ENCODE measurements around the gene KLC1. TPM values are rescaled to one million over a fixed set of nuclear protein-coding genes. Genes with fewer than 3 reads are reported as not detected.

The KLC1 gene
- total RNA-seq, 4 donors from 2014 or later = 195 to 421 (median 214) TPM

GRCh38 chr14:103633391-103633790 lies 4.4 kb downstream of the KLC1 start:
- WGBS = 50% methylated on average over 1 of the region's 1 CpG
- no peak for TF ChIP-seq POLR2AphosphoS5 (IDR thresholded peaks at IDR 0.05)
- peaks cover 7% of the 10 kb centered on the region for H3K36me3 ChIP-seq
- H3K4me1 ChIP-seq = peaks cover 57% of the 10 kb centered on the region
- no peak overlapping the region for H3K4me3 ChIP-seq
- H3K27ac ChIP-seq = no peak overlapping the region
- no peak for DNase-seq (ENCODE audit: low spot score in 2 of 2)
- H3K27me3 ChIP-seq = no peaks in the 10 kb centered on the region
- no peaks in the 10 kb centered on the region for H3K9me3 ChIP-seq

GRCh38 chr14:103634156-103634555 lies 5.1 kb downstream of the KLC1 start:
- Histone ChIP-seq H3K9me3 (no peaks in the 10 kb centered on the region), H3K27ac (no peak overlapping the region), H3K4me3 (no peak overlapping the region), H3K27me3 (no peaks in the 10 kb centered on the region), H3K4me1 (peaks cover 59% of the 10 kb centered on the region), H3K36me3 (peaks cover 7% of the 10 kb centered on the region)
- TF ChIP-seq, protein P1, sequence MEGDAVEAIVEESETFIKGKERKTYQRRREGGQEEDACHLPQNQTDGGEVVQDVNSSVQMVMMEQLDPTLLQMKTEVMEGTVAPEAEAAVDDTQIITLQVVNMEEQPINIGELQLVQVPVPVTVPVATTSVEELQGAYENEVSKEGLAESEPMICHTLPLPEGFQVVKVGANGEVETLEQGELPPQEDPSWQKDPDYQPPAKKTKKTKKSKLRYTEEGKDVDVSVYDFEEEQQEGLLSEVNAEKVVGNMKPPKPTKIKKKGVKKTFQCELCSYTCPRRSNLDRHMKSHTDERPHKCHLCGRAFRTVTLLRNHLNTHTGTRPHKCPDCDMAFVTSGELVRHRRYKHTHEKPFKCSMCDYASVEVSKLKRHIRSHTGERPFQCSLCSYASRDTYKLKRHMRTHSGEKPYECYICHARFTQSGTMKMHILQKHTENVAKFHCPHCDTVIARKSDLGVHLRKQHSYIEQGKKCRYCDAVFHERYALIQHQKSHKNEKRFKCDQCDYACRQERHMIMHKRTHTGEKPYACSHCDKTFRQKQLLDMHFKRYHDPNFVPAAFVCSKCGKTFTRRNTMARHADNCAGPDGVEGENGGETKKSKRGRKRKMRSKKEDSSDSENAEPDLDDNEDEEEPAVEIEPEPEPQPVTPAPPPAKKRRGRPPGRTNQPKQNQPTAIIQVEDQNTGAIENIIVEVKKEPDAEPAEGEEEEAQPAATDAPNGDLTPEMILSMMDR (IDR thresholded peaks at IDR 0.05) = no peak
- TF ChIP-seq POLR2AphosphoS5 (IDR thresholded peaks at IDR 0.05) (no peak), POLR2A (IDR thresholded peaks at IDR 0.05) (no peak)
- WGBS = 70% methylated on average over 4 of the region's 4 CpGs
- DNase-seq (ENCODE audit: low spot score in 2 of 2) = no peak

GRCh38 chr14:103638594-103638993 lies 9.6 kb downstream of the KLC1 start:
- WGBS = 85% methylated on average over 3 of the region's 3 CpGs
- DNase-seq (ENCODE audit: low spot score in 2 of 2) = no peak
- TF ChIP-seq POLR2A (IDR thresholded peaks at IDR 0.05) (no peak), POLR2AphosphoS5 (IDR thresholded peaks at IDR 0.05) (no peak), EP300 (IDR thresholded peaks at IDR 0.05) (no peak)
- TF ChIP-seq, protein P1 (IDR thresholded peaks at IDR 0.05) = no peak
- H3K36me3 ChIP-seq = no peaks in the 10 kb centered on the region
- H3K4me3 ChIP-seq = no peak overlapping the region
- H3K27ac ChIP-seq = no peak overlapping the region
- no peaks in the 10 kb centered on the region for H3K27me3 ChIP-seq
- H3K9me3 ChIP-seq = no peaks in the 10 kb centered on the region
- peaks cover 42% of the 10 kb centered on the region for H3K4me1 ChIP-seq

- Histone ChIP-seq H3K27me3 (no peaks in the 10 kb centered on the region), H3K27ac (no peak overlapping the region), H3K4me1 (peaks cover 30% of the 10 kb centered on the region), H3K36me3 (no peaks in the 10 kb centered on the region), H3K9me3 (no peaks in the 10 kb centered on the region), H3K4me3 (no peak overlapping the region)
- WGBS = 82% methylated on average over 4 of the region's 4 CpGs
- TF ChIP-seq, protein P1 (IDR thresholded peaks at IDR 0.05) = no peak
- no peak for TF ChIP-seq EP300 (IDR thresholded peaks at IDR 0.05)
- TF ChIP-seq POLR2A (IDR thresholded peaks at IDR 0.05) = no peak
- no peak for TF ChIP-seq POLR2AphosphoS5 (IDR thresholded peaks at IDR 0.05)
- DNase-seq (ENCODE audit: low spot score in 2 of 2) = no peak
Measured at GRCh38 chr14:103641161-103641560, 12.2 kb downstream of the KLC1 start.

DNA sequence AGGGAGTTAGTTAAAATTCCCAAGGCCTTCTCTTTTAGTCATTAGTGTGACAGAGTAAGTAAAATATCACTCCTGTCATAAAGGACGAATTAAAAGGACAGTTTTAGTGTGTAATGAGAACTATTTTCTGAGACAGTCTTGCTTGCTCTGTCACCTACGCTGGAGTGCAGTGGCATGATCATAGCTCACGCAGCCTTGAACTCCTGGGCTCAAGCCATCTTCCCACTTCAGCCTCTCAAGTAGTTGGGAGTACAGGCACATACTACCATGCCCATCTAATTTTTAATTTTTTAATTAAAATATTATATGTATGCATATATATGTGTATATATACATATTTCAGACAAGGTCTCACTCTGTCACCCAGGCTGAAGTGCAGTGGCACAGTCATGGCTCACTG lies 17.2 kb downstream of the KLC1 start:
- Histone ChIP-seq H3K9me3 (no peaks in the 10 kb centered on the region), H3K27ac (no peak overlapping the region), H3K4me3 (no peak overlapping the region), H3K27me3 (no peaks in the 10 kb centered on the region), H3K4me1 (peaks cover 10% of the 10 kb centered on the region), H3K36me3 (no peaks in the 10 kb centered on the region)
- DNase-seq (ENCODE audit: low spot score in 2 of 2) = no peak
- TF ChIP-seq POLR2A (IDR thresholded peaks at IDR 0.05) (no peak), EP300 (IDR thresholded peaks at IDR 0.05) (no peak), POLR2AphosphoS5 (IDR thresholded peaks at IDR 0.05) (no peak)
- TF ChIP-seq, protein P1 (IDR thresholded peaks at IDR 0.05) = no peak
- 90% methylated on average over 3 of the region's 3 CpGs for WGBS

DNA sequence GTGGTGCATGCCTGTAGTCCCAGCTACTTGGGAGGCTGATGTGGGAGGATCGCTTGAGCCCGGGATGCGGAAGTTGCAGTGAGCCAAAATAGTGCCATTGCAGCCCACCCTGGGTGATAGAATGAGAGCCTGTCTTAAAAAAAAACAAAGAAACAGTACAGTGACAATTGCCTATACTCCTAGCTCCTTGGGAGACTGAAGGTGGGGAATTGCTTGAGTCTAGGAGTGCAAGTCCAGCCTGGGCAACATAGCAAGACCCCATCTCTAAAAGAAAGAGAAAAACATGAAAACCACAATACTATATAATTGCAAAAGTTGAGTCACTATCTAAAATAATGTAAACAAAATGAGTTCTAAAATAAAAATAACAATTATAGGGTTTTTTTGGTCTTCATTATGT lies 20.0 kb downstream of the KLC1 start:
- Histone ChIP-seq H3K4me1 (peaks cover 30% of the 10 kb centered on the region), H3K9me3 (no peaks in the 10 kb centered on the region), H3K27me3 (no peaks in the 10 kb centered on the region), H3K27ac (no peak overlapping the region), H3K36me3 (peaks cover 4% of the 10 kb centered on the region), H3K4me3 (no peak overlapping the region)
- TF ChIP-seq, protein P1 (IDR thresholded peaks at IDR 0.05) = no peak
- no peak for TF ChIP-seq POLR2AphosphoS5 (IDR thresholded peaks at IDR 0.05)
- no peak for TF ChIP-seq EP300 (IDR thresholded peaks at IDR 0.05)
- TF ChIP-seq POLR2A (IDR thresholded peaks at IDR 0.05) = no peak
- WGBS = 98% methylated on average over 3 of the region's 3 CpGs
- no peak for DNase-seq (ENCODE audit: low spot score in 2 of 2)
